A549 (cell line): ENCODE measurements around the gene ARHGAP20. TPM values are rescaled to one million over a fixed set of nuclear protein-coding genes. Genes with fewer than 3 reads are reported as not detected.

Source experiments
- ATAC-seq, 2 experiments: fragments of 200-7000 bp in 1 of 2; fragments of >200 bp in 1 of 2; cut with Nextera tagmentation in 1 of 2; cut with Tn5 transposase in 1 of 2; 3 replicates each; pipeline versions ENCODE4 v1.8.0 to v1.9.1; 2018 to 2020; ENCODE audit warnings: mild to moderate bottlenecking in 1 of 2, moderate library complexity in 1 of 2
- CTCF ChIA-PET: fragments of 300-600 bp; sonication (Branson Sonifier 250); formaldehyde crosslinking; extraction: SDS; loops from one replicate; lab custom pipeline; 2021; ENCODE audit warnings: antibody characterized with exemption, inconsistent platforms; lab: Yijun Ruan, JAX
- POLR2A ChIA-PET: fragments of 350-600 bp; formaldehyde crosslinking; extraction: SDS; loops from one replicate; lab custom pipeline; 2021; ENCODE audit warnings: antibody characterized with exemption, inconsistent platforms; lab: Yijun Ruan, JAX
- DNase-seq, 2 experiments: peaks; one replicate each; pipeline versions ENCODE4 v3.0.0 to v3.0.0-alpha.2; 2011 to 2016; ENCODE audit warnings: low read depth in 1 of 2, low spot score in 1 of 2
- FAIRE-seq: peaks from 2 replicates; lab custom pipeline; 2011; peaks lifted over from hg19 to GRCh38; lab: Jason Lieb, UNC
- H3K27ac ChIP-seq, 2 experiments: fragments of >200 bp; sonication (Bioruptor Twin); formaldehyde crosslinking; 3 replicates each; pipeline ENCODE4 v1.5.1; 2016 to 2017
- H3K4me1 ChIP-seq: fragments of >200 bp; sonication (Bioruptor Twin); formaldehyde crosslinking; 3 replicates; pipeline ENCODE4 v1.6.1; 2016
- H3K4me2 ChIP-seq: fragments of >200 bp; sonication (Bioruptor Twin); formaldehyde crosslinking; 3 replicates; pipeline ENCODE4 v1.6.1; 2016
- H3K4me3 ChIP-seq: fragments of >200 bp; sonication (Bioruptor Twin); formaldehyde crosslinking; 3 replicates; pipeline ENCODE4 v1.5.1; 2016
- H3K9me3 ChIP-seq: fragments of >200 bp; sonication (Bioruptor Twin); formaldehyde crosslinking; 3 replicates; pipeline ENCODE4 v1.6.1; 2016
- BHLHE40 ChIP-seq: IDR thresholded peaks from 2 replicates; pipeline ENCODE4 v1.6.1; 2012; ENCODE audit warnings: low read depth, low read length, inconsistent platforms
- CBX2 ChIP-seq: fragments of 200-600 bp; sonication (generic); IDR thresholded peaks from 2 replicates; pipeline ENCODE4 v1.6.1; 2016; ENCODE audit warnings: low read depth, mild to moderate bottlenecking, borderline replicate concordance
- CHD4 ChIP-seq: fragments of 200-600 bp; sonication (generic); IDR thresholded peaks from 2 replicates; pipeline ENCODE4 v1.6.1; 2016; ENCODE audit warnings: antibody characterized with exemption, mild to moderate bottlenecking, borderline replicate concordance
- CTCF ChIP-seq: fragments of >200 bp; sonication (Bioruptor Twin); formaldehyde crosslinking; IDR thresholded peaks from 3 replicates; pipeline ENCODE4 v1.5.1; 2016
- EHMT2 ChIP-seq: fragments of 200-600 bp; sonication (generic); IDR thresholded peaks from 2 replicates; pipeline ENCODE4 v1.6.1; 2016; ENCODE audit warnings: antibody characterized with exemption, low read depth, mild to moderate bottlenecking, moderate library complexity
- ESRRA ChIP-seq: fragments of 150-350 bp; IDR thresholded peaks from 2 replicates; pipeline ENCODE4 v1.6.1; 2014; ENCODE audit warnings: mild to moderate bottlenecking, low read length, borderline replicate concordance
- GATA3 ChIP-seq: IDR thresholded peaks from 2 replicates; pipeline ENCODE4 v1.6.1; 2012; ENCODE audit warnings: borderline replicate concordance
- JUN ChIP-seq, 2 experiments: fragments of >200 bp; sonication (Bioruptor Twin); formaldehyde crosslinking; IDR thresholded peaks; 2 replicates in 1 of 2; 3 replicates in 1 of 2; pipeline ENCODE4 v1.6.1; 2016 to 2017
- JUNB ChIP-seq: fragments of >200 bp; sonication (Bioruptor Twin); formaldehyde crosslinking; IDR thresholded peaks from 2 replicates; pipeline ENCODE4 v1.6.1; 2016
- MAFK ChIP-seq: fragments of 450-650 bp; IDR thresholded peaks from 2 replicates; pipeline ENCODE4 v1.6.1; 2014; ENCODE audit not compliant: partially characterized antibody
- MAZ ChIP-seq: fragments of 150-350 bp; IDR thresholded peaks from 2 replicates; pipeline ENCODE4 v1.6.1; 2014; ENCODE audit warnings: antibody characterized with exemption, low read depth, low read length, borderline replicate concordance
- MYC ChIP-seq: IDR thresholded peaks from 2 replicates; pipeline ENCODE4 v1.6.1; 2012; ENCODE audit warnings: mild to moderate bottlenecking, inconsistent platforms, low read length, improper control_type of control experiment, borderline replicate concordance
- PHF8 ChIP-seq: fragments of 200-600 bp; sonication (generic); IDR thresholded peaks from 2 replicates; pipeline ENCODE4 v1.6.1; 2016; ENCODE audit warnings: low read depth, mild to moderate bottlenecking, antibody characterized with exemption, moderate library complexity, borderline replicate concordance
- RAD21 ChIP-seq, 2 experiments: fragments of >200 bp in 1 of 2; sonication (Bioruptor Twin) in 1 of 2; formaldehyde crosslinking in 1 of 2; IDR thresholded peaks in 1 of 2; conservative IDR thresholded peaks in 1 of 2; 2 replicates in 1 of 2; 3 replicates in 1 of 2; pipeline ENCODE4 v1.6.1; 2012 to 2018; ENCODE audit warnings: inconsistent platforms in 1 of 2
- RFX5 ChIP-seq: fragments of 450-650 bp; IDR thresholded peaks from 2 replicates; pipeline ENCODE4 v1.7.1; 2014; ENCODE audit warnings: antibody characterized with exemption, mild to moderate bottlenecking, moderate library complexity
- RNF2 ChIP-seq: fragments of 200-600 bp; sonication (generic); IDR thresholded peaks from 2 replicates; pipeline ENCODE4 v1.6.1; 2016; ENCODE audit warnings: low read depth, mild to moderate bottlenecking, antibody characterized with exemption, moderate library complexity, borderline replicate concordance
- TFCP2L1 ChIP-seq: fragments of 250-450 bp; sonication (Bioruptor Pico); IDR thresholded peaks from 2 replicates; pipeline ENCODE4 v1.5.0; 2021; ENCODE audit warnings: mild to moderate bottlenecking
- TP53 ChIP-seq: fragments of 250-450 bp; sonication (Bioruptor Pico); IDR thresholded peaks from 2 replicates; pipeline ENCODE4 v1.5.0; 2021; ENCODE audit warnings: mild to moderate bottlenecking, moderate library complexity
- WGBS: methylation state at CpG from one replicate; pipeline ENCODE4 v1.1.6; 2017; ENCODE audit errors: missing lambda C conversion rate; 5-methylcytosine and 5-hydroxymethylcytosine counted together
- polyA plus RNA-seq, 4 experiments: library from polyadenylated mRNA; depleted of rRNA in 3 of 4; stranded (reverse); fragments of >200 nt; fragmentation: RNase III in 1 of 4; extraction: RNeasy Plus Mini Kit Qiagen cat#74134 plus additional on column Dnase treatment in 1 of 4; gene quantifications; 2 replicates in 3 of 4; 3 replicates in 1 of 4; pipeline ENCODE4 v1.2.3, GENCODE V29; 2011 to 2017
- TF ChIP-seq, protein P1 (sequence below): fragments of 150-350 bp; IDR thresholded peaks from 2 replicates; pipeline ENCODE4 v1.6.1; 2014; ENCODE audit warnings: low read depth, mild to moderate bottlenecking, low read length
- TF ChIP-seq, protein P2 (sequence below): IDR thresholded peaks from 2 replicates; pipeline ENCODE4 v1.6.1; 2012; ENCODE audit warnings: low read depth, borderline replicate concordance
- TF ChIP-seq, protein P3 (sequence below): fragments of 450-650 bp; IDR thresholded peaks from 2 replicates; pipeline ENCODE4 v1.6.1; 2014; ENCODE audit warnings: antibody characterized with exemption
- TF ChIP-seq, protein P4 (sequence below): fragments of 250-450 bp; sonication (Bioruptor Pico); IDR thresholded peaks from 2 replicates; pipeline ENCODE4 v1.5.0; 2020; ENCODE audit warnings: low read depth, mild to moderate bottlenecking, moderate library complexity

The ARHGAP20 gene
- polyA plus RNA-seq, 2 of the 4 experiments (the other 2 are of a cell fraction), result 0.01 TPM; not detected in 1

- TF ChIP-seq CHD4 (no peak), JUN (IDR thresholded peaks at IDR 0.05) (no peak), CTCF (no peak), EHMT2 (no peak), MAFK (no peak), RAD21 (conservative IDR thresholded peaks at IDR 0.05 in 1 of 2, IDR thresholded peaks at IDR 0.05 in 1 of 2) (no peak)
- TF ChIP-seq, all 56 proteins: peak for 0
Measured at GRCh38 chr11:110598725-110599124, 113.5 kb downstream of the ARHGAP20 start (continued).

DNA sequence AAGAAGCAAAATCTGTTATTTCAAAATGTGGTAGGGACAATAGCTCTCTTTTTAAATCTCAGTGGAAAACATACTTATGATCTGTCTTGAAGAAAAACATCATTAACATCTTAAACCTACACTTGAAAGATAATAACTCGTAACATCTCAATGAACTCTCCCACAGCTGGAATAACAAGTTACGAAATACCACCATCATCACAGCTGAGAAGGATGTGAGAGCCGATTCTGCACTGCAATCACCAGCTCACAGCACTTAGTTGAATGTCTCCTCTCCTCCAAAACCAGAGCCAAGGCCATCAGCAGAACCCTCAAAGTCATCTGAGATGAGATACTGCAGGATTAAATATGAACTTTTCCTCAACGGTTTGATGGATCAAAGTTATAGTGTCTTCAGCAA is 124.3 kb downstream of the ARHGAP20 start:
- 4% methylated on average over 4 of the region's 4 CpGs for WGBS
- CTCF ChIA-PET, result no interaction called here

DNA sequence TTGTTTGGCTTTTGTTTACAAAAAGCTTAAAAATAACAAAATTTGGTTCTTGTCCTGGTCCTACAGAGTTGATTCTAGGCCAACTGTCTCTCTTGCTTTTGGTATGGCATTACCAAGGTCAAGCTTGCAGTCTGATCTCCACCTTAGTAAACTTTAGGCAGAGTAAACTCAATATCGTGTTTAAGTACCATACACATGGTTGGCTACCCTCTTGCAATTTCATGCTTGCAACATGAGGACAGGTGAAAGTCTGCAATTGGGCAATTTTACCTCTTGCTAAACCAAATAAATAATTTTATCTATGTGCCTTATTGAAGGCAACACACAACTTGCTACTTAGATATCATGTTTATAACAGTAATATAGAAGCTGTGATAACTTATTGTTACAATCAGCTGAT is 125.1 kb downstream of the ARHGAP20 start:
- POLR2A ChIA-PET, result no interaction called here
- H3K4me1 ChIP-seq, result no peaks in the 10 kb centered on the region
- 22% methylated on average over 1 of the region's 1 CpG for WGBS
- no peaks in the 10 kb centered on the region for H3K9me3 ChIP-seq
- H3K4me2 ChIP-seq, result no peak overlapping the region
- H3K27ac ChIP-seq, result no peak overlapping the region
- FAIRE-seq, result no peak
- H3K4me3 ChIP-seq, result no peak overlapping the region
- ATAC-seq, result no peak
- DNase-seq, result no peak
- TF ChIP-seq PHF8, result no peak
- TF ChIP-seq JUN (IDR thresholded peaks at IDR 0.05), result no peak
- no peak for TF ChIP-seq TFCP2L1 (CRISPR knock-in tag)
- TF ChIP-seq ESRRA, result no peak
- TF ChIP-seq MAZ, result no peak
- TF ChIP-seq, protein P1, sequence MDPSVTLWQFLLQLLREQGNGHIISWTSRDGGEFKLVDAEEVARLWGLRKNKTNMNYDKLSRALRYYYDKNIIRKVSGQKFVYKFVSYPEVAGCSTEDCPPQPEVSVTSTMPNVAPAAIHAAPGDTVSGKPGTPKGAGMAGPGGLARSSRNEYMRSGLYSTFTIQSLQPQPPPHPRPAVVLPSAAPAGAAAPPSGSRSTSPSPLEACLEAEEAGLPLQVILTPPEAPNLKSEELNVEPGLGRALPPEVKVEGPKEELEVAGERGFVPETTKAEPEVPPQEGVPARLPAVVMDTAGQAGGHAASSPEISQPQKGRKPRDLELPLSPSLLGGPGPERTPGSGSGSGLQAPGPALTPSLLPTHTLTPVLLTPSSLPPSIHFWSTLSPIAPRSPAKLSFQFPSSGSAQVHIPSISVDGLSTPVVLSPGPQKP, result no peak
- no peak for TF ChIP-seq BHLHE40
- TF ChIP-seq TP53 (CRISPR knock-in tag), result no peak
- TF ChIP-seq, protein P2, sequence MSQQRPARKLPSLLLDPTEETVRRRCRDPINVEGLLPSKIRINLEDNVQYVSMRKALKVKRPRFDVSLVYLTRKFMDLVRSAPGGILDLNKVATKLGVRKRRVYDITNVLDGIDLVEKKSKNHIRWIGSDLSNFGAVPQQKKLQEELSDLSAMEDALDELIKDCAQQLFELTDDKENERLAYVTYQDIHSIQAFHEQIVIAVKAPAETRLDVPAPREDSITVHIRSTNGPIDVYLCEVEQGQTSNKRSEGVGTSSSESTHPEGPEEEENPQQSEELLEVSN, result no peak
- no peak for TF ChIP-seq CTCF
- TF ChIP-seq GATA3, result no peak
- no peak for TF ChIP-seq CBX2
- no peak for TF ChIP-seq RFX5
- TF ChIP-seq EHMT2, result no peak
- no peak for TF ChIP-seq RNF2
- TF ChIP-seq, protein P3, sequence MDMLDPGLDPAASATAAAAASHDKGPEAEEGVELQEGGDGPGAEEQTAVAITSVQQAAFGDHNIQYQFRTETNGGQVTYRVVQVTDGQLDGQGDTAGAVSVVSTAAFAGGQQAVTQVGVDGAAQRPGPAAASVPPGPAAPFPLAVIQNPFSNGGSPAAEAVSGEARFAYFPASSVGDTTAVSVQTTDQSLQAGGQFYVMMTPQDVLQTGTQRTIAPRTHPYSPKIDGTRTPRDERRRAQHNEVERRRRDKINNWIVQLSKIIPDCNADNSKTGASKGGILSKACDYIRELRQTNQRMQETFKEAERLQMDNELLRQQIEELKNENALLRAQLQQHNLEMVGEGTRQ, result no peak
- TF ChIP-seq, protein P4, sequence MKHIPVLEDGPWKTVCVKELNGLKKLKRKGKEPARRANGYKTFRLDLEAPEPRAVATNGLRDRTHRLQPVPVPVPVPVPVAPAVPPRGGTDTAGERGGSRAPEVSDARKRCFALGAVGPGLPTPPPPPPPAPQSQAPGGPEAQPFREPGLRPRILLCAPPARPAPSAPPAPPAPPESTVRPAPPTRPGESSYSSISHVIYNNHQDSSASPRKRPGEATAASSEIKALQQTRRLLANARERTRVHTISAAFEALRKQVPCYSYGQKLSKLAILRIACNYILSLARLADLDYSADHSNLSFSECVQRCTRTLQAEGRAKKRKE (CRISPR knock-in tag), result no peak
- no peak for TF ChIP-seq MYC
- CTCF ChIA-PET, result no interaction called here

More for the DNA sequence above, 124.3 kb downstream of the ARHGAP20 start:
- POLR2A ChIA-PET, result no interaction called here
- H3K27ac ChIP-seq, result no peak overlapping the region
- H3K4me3 ChIP-seq, result no peak overlapping the region
- no peak for TF ChIP-seq JUNB
- H3K9me3 ChIP-seq, result no peaks in the 10 kb centered on the region
- no peak for DNase-seq
- H3K4me1 ChIP-seq, result no peaks in the 10 kb centered on the region
- no peak for ATAC-seq
- H3K4me2 ChIP-seq, result no peak overlapping the region
- no peak for FAIRE-seq
